Measurements from ENCODE around the gene METTL22. TPM values are rescaled to one million over a fixed set of nuclear protein-coding genes. Genes with fewer than 3 reads are reported as not detected.

METTL22 gene
- polyA plus RNA-seq, 1 of the 3 experiments (the other 2 are of a cell fraction): 38.3 TPM

DNA sequence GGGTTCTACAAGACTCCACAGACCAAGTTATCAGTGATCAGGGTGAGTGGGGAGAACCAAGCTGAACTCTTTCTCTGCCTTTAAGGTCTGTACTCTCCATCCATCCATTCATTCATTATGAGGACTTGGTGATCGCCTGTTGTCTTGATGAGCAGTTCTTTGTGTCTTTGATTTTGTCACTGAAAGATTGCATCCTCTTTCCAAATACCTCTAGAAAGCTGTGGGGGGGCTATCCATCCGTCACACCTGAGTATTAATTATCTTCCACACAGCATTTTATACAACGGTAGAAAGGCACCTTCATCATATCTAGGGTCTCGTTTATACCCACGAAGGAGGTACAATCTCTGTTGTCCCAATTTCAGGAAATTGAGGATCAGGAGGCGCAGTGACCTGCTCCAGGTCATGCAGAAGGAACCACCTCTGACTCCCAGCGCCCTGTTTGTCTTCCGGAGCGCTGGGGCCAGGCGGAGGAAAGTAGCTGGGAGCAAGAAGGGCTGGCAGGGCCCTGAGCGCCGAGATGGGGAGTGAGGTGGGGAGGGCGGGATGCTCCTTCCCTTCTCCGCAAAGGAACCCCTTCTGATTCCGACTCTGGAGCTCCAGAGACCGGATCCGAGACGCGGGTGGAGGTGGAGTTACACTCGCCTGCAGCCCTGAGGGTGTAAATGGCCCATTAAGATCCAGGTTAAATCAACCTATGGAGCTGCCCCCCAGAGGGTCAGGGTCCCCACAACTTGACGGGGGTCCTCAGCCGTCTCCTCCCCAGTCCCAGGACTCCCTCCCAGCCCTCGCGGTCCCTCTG, 52.3 kb downstream of the METTL22 start:
- H3K4me1 ChIP-seq (ENCODE audit: control insufficient read depth in 1 of 2, insufficient read depth in 2 of 2, low read depth in 1 of 2, low read length in 1 of 2): peaks cover 20 to 32% of the 10 kb centered on the region in 2 experiments; a peak in 2 of 4 replicates
- TF ChIP-seq GABPA (IDR thresholded peaks at IDR 0.05; ENCODE audit: low read depth) (peak; percentile 5; the same call in 1 of the 2 replicates), MEF2A (IDR thresholded peaks at IDR 0.05; ENCODE audit: borderline replicate concordance, low read depth) (no peak)
- ChIA-PET CTCF (interaction anchor here (0.7 to 4.8 kb wide), 6 partner anchors 12 to 211 kb away, joined by 3 to 28 read pairs (median 4); no protein-coding TSS in a partner anchor), POLR2A (interaction anchor here (0.7 kb wide), 1 partner anchor 195 kb away, joined by 3 read pairs; the partner anchor contains the start of gene CARHSP1)
- H3K36me3 ChIP-seq (replicated peaks in 1 of 2; ENCODE audit: control insufficient read depth in 1 of 2, insufficient read depth in 2 of 2, low read length in 1 of 2): no peaks in the 10 kb centered on the region
- peak overlapping the region in 1 of 2 experiments; percentile 72; a peak in 1 of 4 replicates for H3K27ac ChIP-seq (ENCODE audit: low read depth in 2 of 2, low read length in 1 of 2)
- WGBS (ENCODE audit: low lambda C conversion rate): 20% methylated on average over 22 of the region's 24 CpGs
- no peaks in the 10 kb centered on the region for H3K79me2 ChIP-seq (ENCODE audit: insufficient read depth)
- H4K20me1 ChIP-seq (ENCODE audit: insufficient read depth): no peaks in the 10 kb centered on the region
- H3K9me2 ChIP-seq: no peaks in the 10 kb centered on the region
- DNase-seq: no peak
- H3K9ac ChIP-seq: peak overlapping the region; percentile 30; the same call in 1 of the 2 replicates
- H2AFZ ChIP-seq (ENCODE audit: low read depth): peak overlapping the region; percentile 83
- no peaks in the 10 kb centered on the region for H3K27me3 ChIP-seq (ENCODE audit: insufficient read depth)
- H3K4me3 ChIP-seq (ENCODE audit: low read depth in 2 of 2, low read length in 1 of 2): peak overlapping the region; percentile 55 to 77
- peaks cover 1% of the 10 kb centered on the region for H3F3A ChIP-seq (replicated peaks; ENCODE audit: insufficient read depth)
- H3K4me2 ChIP-seq: peak overlapping the region; percentile 95
- no peaks in the 10 kb centered on the region for H3K9me3 ChIP-seq

DNA sequence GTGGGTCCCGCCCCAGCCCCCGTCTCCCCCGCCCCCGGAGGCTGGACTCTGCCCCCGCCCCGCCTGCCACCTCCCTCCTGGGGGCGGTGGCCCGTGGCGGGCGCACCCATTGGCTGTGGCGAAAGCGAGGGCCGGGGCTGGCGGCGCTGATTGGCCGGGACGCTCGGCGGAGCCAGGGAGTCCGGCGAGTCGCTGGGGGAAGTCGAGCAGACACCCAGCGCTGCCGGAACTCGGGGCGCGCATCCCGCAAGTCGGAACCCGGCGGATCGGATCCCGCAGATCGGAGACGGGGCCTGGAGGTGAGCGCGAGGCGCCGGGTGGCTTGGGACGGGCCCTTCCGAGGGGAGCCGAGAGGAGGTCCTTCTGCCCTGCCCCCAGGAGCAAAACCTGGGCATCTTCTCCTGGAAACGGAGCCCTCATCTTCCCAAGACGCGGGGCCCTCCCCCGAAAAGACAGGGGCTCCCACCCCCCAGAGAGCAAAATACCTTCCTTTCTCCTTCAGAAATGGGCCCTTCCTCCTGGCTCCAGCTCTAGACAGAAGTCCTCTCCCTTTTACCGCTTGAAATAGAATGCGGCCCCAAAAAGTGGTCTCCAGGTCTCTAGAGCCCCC, 53.0 kb downstream of the METTL22 start, which contains the start of gene ABAT:
Gene ABAT, plus strand, starts transcription at position 205 of the 610 bp plus-strand sequence. CDS start 61,123 bp downstream, outside the sequence.
- POLR2A ChIA-PET: interaction anchor here (0.7 kb wide), 1 partner anchor 195 kb away, joined by 3 read pairs; the partner anchor contains the start of gene CARHSP1
- H3K4me3 ChIP-seq (ENCODE audit: low read depth in 2 of 2, low read length in 1 of 2): peak within 1 kb of the TSS; percentile 77 to 83
- peaks cover 5% of the 10 kb centered on the region for H3F3A ChIP-seq (replicated peaks; ENCODE audit: insufficient read depth)
- no peaks in the 10 kb centered on the region for H3K36me3 ChIP-seq (replicated peaks in 1 of 2; ENCODE audit: control insufficient read depth in 1 of 2, insufficient read depth in 2 of 2, low read length in 1 of 2)
- peaks cover 20 to 32% of the 10 kb centered on the region in 2 experiments; a peak in 2 of 4 replicates for H3K4me1 ChIP-seq (ENCODE audit: control insufficient read depth in 1 of 2, insufficient read depth in 2 of 2, low read depth in 1 of 2, low read length in 1 of 2)
- no peaks in the 10 kb centered on the region for H3K9me2 ChIP-seq
- peak; percentile 98 for DNase-seq
- WGBS (ENCODE audit: low lambda C conversion rate): 11% methylated on average over 11 of the region's 49 CpGs
- no peaks in the 10 kb centered on the region for H4K20me1 ChIP-seq (ENCODE audit: insufficient read depth)
- no peaks in the 10 kb centered on the region for H3K79me2 ChIP-seq (ENCODE audit: insufficient read depth)
- H3K9me3 ChIP-seq: no peaks in the 10 kb centered on the region
- CTCF ChIA-PET: interaction anchor here (0.7 to 4.8 kb wide), 8 partner anchors 12 to 210 kb away, joined by 3 to 28 read pairs (median 4); no protein-coding TSS in a partner anchor
- peak within 1 kb of the TSS; percentile 83 for H2AFZ ChIP-seq (ENCODE audit: low read depth)
- peak within 1 kb of the TSS in 1 of 2 experiments; percentile 72; a peak in 1 of 4 replicates for H3K27ac ChIP-seq (ENCODE audit: low read depth in 2 of 2, low read length in 1 of 2)
- H3K9ac ChIP-seq: peak within 1 kb of the TSS; percentile 65
- peak within 1 kb of the TSS; percentile 95 for H3K4me2 ChIP-seq
- no peaks in the 10 kb centered on the region for H3K27me3 ChIP-seq (ENCODE audit: insufficient read depth)
- TF ChIP-seq FOXM1 (IDR thresholded peaks at IDR 0.05; ENCODE audit: low read depth) (no peak), NRF1 (IDR thresholded peaks at IDR 0.05; ENCODE audit: low read depth, low read length) (no peak), CHD2 (IDR thresholded peaks at IDR 0.05; ENCODE audit: low read length, partially characterized antibody) (no peak), MXI1 (IDR thresholded peaks at IDR 0.05; ENCODE audit: low read depth, low read length) (peak; percentile 71), REST (IDR thresholded peaks at IDR 0.05; ENCODE audit: low read depth, low read length) (no peak), MAX (IDR thresholded peaks at IDR 0.05; ENCODE audit: low read depth) (no peak), RFX5 (IDR thresholded peaks at IDR 0.05; ENCODE audit: low read length) (peak; percentile 85), TCF12 (IDR thresholded peaks at IDR 0.05) (no peak), YY1 (IDR thresholded peaks at IDR 0.05; ENCODE audit: low read depth) (no peak), IRF3 (IDR thresholded peaks at IDR 0.05; ENCODE audit: low read depth, low read length) (peak; percentile 27; the same call in 1 of the 2 replicates), EZH2phosphoT487 (IDR thresholded peaks at IDR 0.05; ENCODE audit: borderline replicate concordance, low read depth) (no peak), USF1 (IDR thresholded peaks at IDR 0.05; ENCODE audit: borderline replicate concordance, low read depth) (no peak), POLR2AphosphoS5 (IDR thresholded peaks at IDR 0.05; ENCODE audit: low read depth, low read length) (no peak)
- TF ChIP-seq, protein P1, sequence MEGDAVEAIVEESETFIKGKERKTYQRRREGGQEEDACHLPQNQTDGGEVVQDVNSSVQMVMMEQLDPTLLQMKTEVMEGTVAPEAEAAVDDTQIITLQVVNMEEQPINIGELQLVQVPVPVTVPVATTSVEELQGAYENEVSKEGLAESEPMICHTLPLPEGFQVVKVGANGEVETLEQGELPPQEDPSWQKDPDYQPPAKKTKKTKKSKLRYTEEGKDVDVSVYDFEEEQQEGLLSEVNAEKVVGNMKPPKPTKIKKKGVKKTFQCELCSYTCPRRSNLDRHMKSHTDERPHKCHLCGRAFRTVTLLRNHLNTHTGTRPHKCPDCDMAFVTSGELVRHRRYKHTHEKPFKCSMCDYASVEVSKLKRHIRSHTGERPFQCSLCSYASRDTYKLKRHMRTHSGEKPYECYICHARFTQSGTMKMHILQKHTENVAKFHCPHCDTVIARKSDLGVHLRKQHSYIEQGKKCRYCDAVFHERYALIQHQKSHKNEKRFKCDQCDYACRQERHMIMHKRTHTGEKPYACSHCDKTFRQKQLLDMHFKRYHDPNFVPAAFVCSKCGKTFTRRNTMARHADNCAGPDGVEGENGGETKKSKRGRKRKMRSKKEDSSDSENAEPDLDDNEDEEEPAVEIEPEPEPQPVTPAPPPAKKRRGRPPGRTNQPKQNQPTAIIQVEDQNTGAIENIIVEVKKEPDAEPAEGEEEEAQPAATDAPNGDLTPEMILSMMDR (IDR thresholded peaks at IDR 0.05): no peak
